SK-N-SH treated with all-trans-retinoic acid at 6 μM for 48 hours (cell line): ENCODE data around the gene EOMES.
A peak's percentile ranks its signal among the peaks of the same experiment; 100 is the strongest.

ENCODE experiments used
- ATAC-seq: fragments of 200-7000 bp; cut with Tn5 transposase; 3 replicates; pipeline ENCODE4 v1.9.1; 2020; ENCODE audit warnings: mild to moderate bottlenecking, moderate library complexity
- ARNTL ChIP-seq: fragments of 450-650 bp; formaldehyde crosslinking; IDR thresholded peaks from 2 replicates; pipeline ENCODE4 v1.5.0; 2020; ENCODE audit warnings: low read depth, mild to moderate bottlenecking, moderate library complexity, borderline replicate concordance
- BACH2 ChIP-seq: fragments of 250-450 bp; sonication (Bioruptor Pico); IDR thresholded peaks from 2 replicates; pipeline ENCODE4 v1.9.0; 2021; ENCODE audit warnings: mild to moderate bottlenecking, borderline replicate concordance
- CSRNP3 ChIP-seq: fragments of 250-450 bp; sonication (Bioruptor Pico); IDR thresholded peaks from 2 replicates; pipeline ENCODE4 v1.5.1; 2021; ENCODE audit warnings: mild to moderate bottlenecking, moderate library complexity
- ESRRG ChIP-seq: fragments of 250-450 bp; sonication (Bioruptor Pico); IDR thresholded peaks from 2 replicates; pipeline ENCODE4 v1.6.1; 2021; ENCODE audit warnings: mild to moderate bottlenecking
- GLIS3 ChIP-seq: fragments of 250-450 bp; sonication (Bioruptor Pico); IDR thresholded peaks from 2 replicates; pipeline ENCODE4 v1.5.0; 2020; ENCODE audit warnings: mild to moderate bottlenecking, moderate library complexity
- ISL1 ChIP-seq: fragments of 250-450 bp; sonication (Bioruptor Pico); IDR thresholded peaks from 2 replicates; pipeline ENCODE4 v2.1.2; 2022; ENCODE audit warnings: mild to moderate bottlenecking, moderate library complexity
- OSR1 ChIP-seq: fragments of 250-450 bp; sonication (Bioruptor Pico); IDR thresholded peaks from 2 replicates; pipeline ENCODE4 v1.8.0; 2022; ENCODE audit warnings: moderate library complexity, mild to moderate bottlenecking, inconsistent platforms
- POU6F1 ChIP-seq: fragments of 250-450 bp; sonication (Bioruptor Pico); IDR thresholded peaks from 2 replicates; pipeline ENCODE4 v1.8.0; 2021; ENCODE audit warnings: low read depth, mild to moderate bottlenecking, moderate library complexity, borderline replicate concordance
- PPARA ChIP-seq: fragments of 250-450 bp; sonication (Bioruptor Pico); IDR thresholded peaks from 2 replicates; pipeline ENCODE4 v1.5.0; 2020; ENCODE audit warnings: mild to moderate bottlenecking, borderline replicate concordance
- SNAI2 ChIP-seq: fragments of 250-450 bp; sonication (Bioruptor Pico); IDR thresholded peaks from 2 replicates; pipeline ENCODE4 v1.5.0; 2020; ENCODE audit warnings: mild to moderate bottlenecking, moderate library complexity
- TCF4 ChIP-seq: fragments of 250-450 bp; sonication (Bioruptor Pico); IDR thresholded peaks from 2 replicates; pipeline ENCODE4 v1.8.0; 2021; ENCODE audit warnings: mild to moderate bottlenecking, moderate library complexity, borderline replicate concordance
- TOX ChIP-seq: fragments of 250-450 bp; sonication (Bioruptor Pico); IDR thresholded peaks from 2 replicates; pipeline ENCODE4 v1.8.0; 2021; ENCODE audit warnings: mild to moderate bottlenecking, moderate library complexity, borderline replicate concordance
- TSHZ2 ChIP-seq: fragments of 250-450 bp; sonication (Bioruptor Pico); IDR thresholded peaks from 2 replicates; pipeline ENCODE4 v1.5.0; 2020; ENCODE audit warnings: mild to moderate bottlenecking, moderate library complexity
- ZC3H10 ChIP-seq: fragments of 250-450 bp; sonication (Bioruptor Pico); IDR thresholded peaks from 2 replicates; pipeline ENCODE4 v1.5.1; 2021; ENCODE audit warnings: mild to moderate bottlenecking, moderate library complexity
- ZFP3 ChIP-seq: fragments of 250-450 bp; sonication (Bioruptor Pico); IDR thresholded peaks from 2 replicates; pipeline ENCODE4 v1.5.0; 2020; ENCODE audit warnings: mild to moderate bottlenecking, moderate library complexity
- ZFP30 ChIP-seq: fragments of 450-650 bp; formaldehyde crosslinking; IDR thresholded peaks from 2 replicates; pipeline ENCODE4 v1.5.0; 2022; ENCODE audit warnings: mild to moderate bottlenecking, moderate library complexity
- ZNF565 ChIP-seq: fragments of 450-650 bp; formaldehyde crosslinking; conservative IDR thresholded peaks from 2 replicates; pipeline ENCODE4 v1.5.0; 2020; ENCODE audit warnings: low read depth, mild to moderate bottlenecking, moderate library complexity
- ZNF70 ChIP-seq: fragments of 450-650 bp; formaldehyde crosslinking; IDR thresholded peaks from 2 replicates; pipeline ENCODE4 v1.5.0; 2020; ENCODE audit warnings: mild to moderate bottlenecking, moderate library complexity
- ZNF8 ChIP-seq: fragments of 450-650 bp; formaldehyde crosslinking; IDR thresholded peaks from 2 replicates; pipeline ENCODE4 v1.5.0; 2020; ENCODE audit warnings: mild to moderate bottlenecking, moderate library complexity

Gene EOMES

GRCh38 chr3:27740854-27741253 lies 18.7 kb upstream of the EOMES start (continued):
- TF ChIP-seq CSRNP3 (CRISPR knock-in tag) (no peak), TSHZ2 (CRISPR knock-in tag) (no peak), SNAI2 (no peak), ZNF565 (CRISPR knock-in tag) (no peak)

GRCh38 chr3:27737091-27737490 lies 15.0 kb upstream of the EOMES start:
- TF ChIP-seq ZC3H10 (CRISPR knock-in tag) (no peak), CSRNP3 (CRISPR knock-in tag) (no peak), ARNTL (CRISPR knock-in tag) (no peak), BACH2 (no peak), ZNF70 (CRISPR knock-in tag) (no peak), ZNF8 (no peak), GLIS3 (CRISPR knock-in tag) (no peak)
- ATAC-seq, result no peak

GRCh38 chr3:27730774-27731659 lies 8.9 kb upstream of the EOMES start:
- ATAC-seq, result no peak
- no peak for TF ChIP-seq ISL1 (CRISPR knock-in tag)
- TF ChIP-seq ZC3H10 (CRISPR knock-in tag), result no peak
- no peak for TF ChIP-seq ARNTL (CRISPR knock-in tag)
- TF ChIP-seq, all 23 proteins: peak for 0

- peak; percentile 50 for ATAC-seq
- TF ChIP-seq OSR1 (CRISPR knock-in tag) (no peak), TOX (CRISPR knock-in tag) (no peak), ZC3H10 (CRISPR knock-in tag) (no peak), BACH2 (no peak), ZFP3 (CRISPR knock-in tag) (no peak), ZNF8 (no peak), GLIS3 (CRISPR knock-in tag) (no peak), ZFP30 (no peak), POU6F1 (CRISPR knock-in tag) (no peak), PPARA (CRISPR knock-in tag) (no peak), ZNF70 (CRISPR knock-in tag) (no peak), ISL1 (CRISPR knock-in tag) (no peak), CSRNP3 (CRISPR knock-in tag) (no peak), TSHZ2 (CRISPR knock-in tag) (no peak), TCF4 (CRISPR knock-in tag) (no peak), ARNTL (CRISPR knock-in tag) (no peak), ESRRG (no peak), SNAI2 (no peak)
Measured at GRCh38 chr3:27729748-27730611, 7.9 kb upstream of the EOMES start.
